ENCODE measurements around the gene GNL1. TPM values are rescaled to one million over a fixed set of nuclear protein-coding genes. Genes with fewer than 3 reads are reported as not detected.

Gene GNL1
- total and polyA plus RNA-seq, 8 donors, result 32.3 to 86.6 (median 42.0) TPM

- no peak for ATAC-seq
- DNase-seq, result no peak
- TF ChIP-seq CTCF (IDR thresholded peaks at IDR 0.05), result no peak
- no peak for FAIRE-seq
- H3K27me3 ChIP-seq, result no peaks in the 10 kb centered on the region
- whole genome bisulfite sequencing, 2 donors, result 98 to 100% methylated on average over 1 of the region's 1 CpG
- no peak overlapping the region for H3K4me3 ChIP-seq
- H3K36me3 ChIP-seq, result peaks cover 0 to 41% (median 15%) of the 10 kb centered on the region in 3 donors
- intact Hi-C loops (cut with DNase I), result no loop called here
- no peaks in the 10 kb centered on the region for H3K9me3 ChIP-seq
- H3K27ac ChIP-seq, result no peak overlapping the region
- no peaks in the 10 kb centered on the region for H3K4me1 ChIP-seq
Observed at GRCh38 chr6:30592287-30592686, 36.0 kb upstream of the GNL1 start.

DNA sequence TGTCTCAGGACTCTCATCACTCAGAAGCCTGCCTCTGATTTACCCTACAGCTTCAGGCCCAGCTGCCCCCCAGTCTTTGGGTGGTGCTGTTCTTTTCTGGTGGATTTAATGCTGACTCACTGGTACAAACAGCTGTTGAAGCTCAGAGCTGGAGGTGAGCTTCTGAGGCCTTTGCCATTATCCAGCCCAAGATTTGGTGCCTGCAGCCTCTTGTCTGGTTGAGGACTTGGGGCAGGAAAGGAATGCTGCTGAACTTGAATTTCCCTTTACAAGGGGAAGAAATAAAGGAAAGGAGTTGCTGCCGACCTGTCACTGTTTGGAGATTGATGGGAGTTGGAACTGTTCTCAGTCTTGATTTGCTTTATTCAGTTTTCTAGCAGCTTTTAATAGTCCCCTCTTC, 34.7 kb upstream of the GNL1 start:
- no peak for TF ChIP-seq CTCF (IDR thresholded peaks at IDR 0.05)
- H3K9me3 ChIP-seq, result no peaks in the 10 kb centered on the region
- intact Hi-C loops (cut with DNase I), result no loop called here
- DNase-seq, result peak in 1 of 6 donors; percentile 5
- H3K36me3 ChIP-seq, result peaks cover 0 to 52% (median 24%) of the 10 kb centered on the region in 3 donors
- no peaks in the 10 kb centered on the region for H3K4me1 ChIP-seq
- H3K4me3 ChIP-seq, result no peak overlapping the region
- no peak for FAIRE-seq
- H3K27me3 ChIP-seq, result no peaks in the 10 kb centered on the region
- WGBS, 2 donors, result 34 to 64% methylated on average over 1 of the region's 1 CpG
- no peak overlapping the region for H3K27ac ChIP-seq
- ATAC-seq, result peak in 3 of 4 donors; percentile 20 to 48 (median 45)

DNA sequence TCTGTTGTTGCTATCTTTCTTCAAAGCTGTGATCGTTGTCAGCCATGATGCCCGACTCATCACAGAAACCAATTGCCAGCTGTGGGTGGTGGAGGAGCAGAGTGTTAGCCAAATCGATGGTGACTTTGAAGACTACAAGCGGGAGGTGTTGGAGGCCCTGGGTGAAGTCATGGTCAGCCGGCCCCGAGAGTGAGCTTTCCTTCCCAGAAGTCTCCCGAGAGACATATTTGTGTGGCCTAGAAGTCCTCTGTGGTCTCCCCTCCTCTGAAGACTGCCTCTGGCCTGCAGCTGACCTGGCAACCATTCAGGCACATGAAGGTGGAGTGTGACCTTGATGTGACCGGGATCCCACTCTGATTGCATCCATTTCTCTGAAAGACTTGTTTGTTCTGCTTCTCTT, 34.2 kb upstream of the GNL1 start:
- WGBS, 2 donors, result 66 to 70% methylated on average over 8 of the region's 8 CpGs
- Histone ChIP-seq H3K9me3 (no peaks in the 10 kb centered on the region), H3K4me1 (no peaks in the 10 kb centered on the region), H3K4me3 (no peak overlapping the region), H3K27me3 (no peaks in the 10 kb centered on the region), H3K36me3 (peaks cover 0 to 57% (median 29%) of the 10 kb centered on the region in 3 donors), H3K27ac (no peak overlapping the region)
- FAIRE-seq (no peak), DNase-seq (peak in 1 of 6 donors; percentile 37), ATAC-seq (peak in 2 of 4 donors; percentile 14 to 18)
- no peak for TF ChIP-seq CTCF (IDR thresholded peaks at IDR 0.05)
- intact Hi-C loops (cut with DNase I), result no loop called here

DNA sequence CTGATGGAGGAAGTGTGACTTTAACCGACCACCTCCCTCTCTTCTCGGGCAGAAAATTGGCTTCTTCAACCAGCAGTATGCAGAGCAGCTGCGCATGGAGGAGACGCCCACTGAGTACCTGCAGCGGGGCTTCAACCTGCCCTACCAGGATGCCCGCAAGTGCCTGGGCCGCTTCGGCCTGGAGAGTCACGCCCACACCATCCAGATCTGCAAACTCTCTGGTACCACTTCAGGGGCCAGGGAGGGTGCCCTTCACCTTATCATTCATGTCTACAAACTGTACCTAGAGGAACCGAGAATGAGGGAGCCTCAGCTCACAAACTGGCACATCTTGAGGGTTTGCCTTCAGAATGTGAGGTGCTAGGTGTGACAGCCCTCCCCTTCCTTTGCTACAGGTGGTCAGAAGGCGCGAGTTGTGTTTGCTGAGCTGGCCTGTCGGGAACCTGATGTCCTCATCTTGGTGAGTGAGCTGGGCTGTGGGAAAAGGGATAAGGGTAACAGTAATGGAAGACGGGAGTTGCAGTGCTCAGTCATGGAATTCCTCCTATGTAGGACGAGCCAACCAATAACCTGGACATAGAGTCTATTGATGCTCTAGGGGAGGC, 33.6 kb upstream of the GNL1 start:
- intact Hi-C loops (cut with DNase I), result no loop called here
- no peaks in the 10 kb centered on the region for H3K9me3 ChIP-seq
- no peak overlapping the region for H3K27ac ChIP-seq
- FAIRE-seq (no peak), DNase-seq (peak in 1 of 6 donors; percentile 17), ATAC-seq (no peak)
- H3K4me3 ChIP-seq, result no peak overlapping the region
- no peaks in the 10 kb centered on the region for H3K27me3 ChIP-seq
- TF ChIP-seq CTCF (IDR thresholded peaks at IDR 0.05), result no peak
- WGBS, 2 donors, result 86 to 88% methylated on average over 15 of the region's 15 CpGs
- peaks cover 0 to 63% (median 36%) of the 10 kb centered on the region in 3 donors for H3K36me3 ChIP-seq
- H3K4me1 ChIP-seq, result no peaks in the 10 kb centered on the region

- Histone ChIP-seq H3K4me3 (no peak overlapping the region), H3K4me1 (no peaks in the 10 kb centered on the region), H3K27ac (no peak overlapping the region), H3K27me3 (no peaks in the 10 kb centered on the region), H3K36me3 (peaks cover 5 to 89% (median 67%) of the 10 kb centered on the region in 3 donors), H3K9me3 (no peaks in the 10 kb centered on the region)
- no peak for TF ChIP-seq CTCF (IDR thresholded peaks at IDR 0.05)
- FAIRE-seq, result no peak
- ATAC-seq, result no peak
- DNase-seq, result no peak
- 93 to 98% methylated on average over 5 of the region's 5 CpGs for WGBS, 2 donors
- intact Hi-C loops (cut with DNase I), result no loop called here
Observed at GRCh38 chr6:30583921-30584320, 27.6 kb upstream of the GNL1 start.
